OCI-LY3 (cell line): ENCODE data around the gene NEB.

Experiments used
- CTCF ChIP-seq: fragments of 200-600, 300-600 bp; sonication (generic); IDR thresholded peaks from 2 replicates; pipeline ENCODE4 v1.5.1; 2014; ENCODE audit warnings: antibody characterized with exemption, low read length, low read depth
- EZH2phosphoT487 ChIP-seq: fragments of 200-600 bp; shearing (Covaris generic); IDR thresholded peaks from 2 replicates; pipeline ENCODE4 v1.6.1; 2018; ENCODE audit warnings: antibody characterized with exemption, mixed run types, low read depth

GRCh38 chr2:151766437-151767153 is 32.3 kb upstream of the NEB start:
- TF ChIP-seq CTCF, result no peak
- no peak for TF ChIP-seq EZH2phosphoT487
